ENCODE results near the gene APLN. TPM values are rescaled to one million over a fixed set of nuclear protein-coding genes. Genes with fewer than 3 reads are reported as not detected.

Gene APLN
- total RNA-seq, 1 donor = 0.54 TPM

GRCh38 chrX:129597905-129598304 is 56.9 kb downstream of the APLN start:
- H3K4me3 ChIP-seq (ENCODE audit: low read depth, low read length) = no peak overlapping the region
- TF ChIP-seq CTCF (IDR thresholded peaks at IDR 0.05; ENCODE audit: insufficient read depth, low read length) = no peak
- DNase-seq (ENCODE audit: low read depth) = no peak

GRCh38 chrX:129596077-129596476 is 58.7 kb downstream of the APLN start:
- DNase-seq (ENCODE audit: low read depth) = no peak
- H3K4me3 ChIP-seq (ENCODE audit: low read depth, low read length) = no peak overlapping the region
- TF ChIP-seq CTCF (IDR thresholded peaks at IDR 0.05; ENCODE audit: insufficient read depth, low read length) = no peak

Other genes starting within 250 kb of the APLN start
- gene SMARCA1, start 131.5 kb downstream of the APLN start, total RNA-seq (ENCODE audit: low replicate concordance) = 62.5 and 110 TPM in 2 replicates
- gene OCRL, start 114.7 kb downstream of the APLN start, total RNA-seq (ENCODE audit: low replicate concordance) = 11.4 and 24.2 TPM in 2 replicates
- gene XPNPEP2, start 84.0 kb upstream of the APLN start, total RNA-seq (ENCODE audit: low replicate concordance) = 3.6 and 5.7 TPM in 2 replicates
- gene SASH3, start 125.0 kb upstream of the APLN start, total RNA-seq (ENCODE audit: low replicate concordance) = not detected in 2 replicates
- gene ZDHHC9, start 188.9 kb upstream of the APLN start, total RNA-seq (ENCODE audit: low replicate concordance) = 7.8 and 37.1 TPM in 2 replicates